Liver (tissue), 3 donors: ENCODE measurements around the gene RHEB.

Experiments used
- ATF3 ChIP-seq: IDR thresholded peaks from 2 replicates; pipeline ENCODE4 v1.6.1; 2016; ENCODE audit warnings: antibody characterized with exemption
- CTCF ChIP-seq: fragments of 150-350 bp; IDR thresholded peaks from 2 replicates; pipeline ENCODE4 v1.5.1; 2017; ENCODE audit warnings: improper control_type of control experiment, low read depth, low read length; ENCODE audit not compliant: missing input control
- EGR1 ChIP-seq, 2 donors: IDR thresholded peaks; 2 replicates each; pipeline ENCODE4 v1.6.1; 2016 to 2018; ENCODE audit warnings: antibody characterized with exemption in 2 of 2, low read depth in 2 of 2
- FOXA1 ChIP-seq: IDR thresholded peaks from 2 replicates; pipeline ENCODE4 v1.6.1; 2016; ENCODE audit warnings: antibody characterized with exemption
- GABPA ChIP-seq, 2 donors: IDR thresholded peaks in 1 of 2; conservative IDR thresholded peaks in 1 of 2; 2 replicates each; pipeline ENCODE4 v1.6.1; 2016; ENCODE audit warnings: antibody characterized with exemption in 2 of 2, mild to moderate bottlenecking in 1 of 2, moderate library complexity in 1 of 2
- JUND ChIP-seq, 2 donors: IDR thresholded peaks; 2 replicates each; pipeline ENCODE4 v1.6.1; 2016; ENCODE audit warnings: antibody characterized with exemption in 2 of 2
- MAX ChIP-seq: IDR thresholded peaks from 2 replicates; pipeline ENCODE4 v1.6.1; 2016; ENCODE audit warnings: antibody characterized with exemption
- RAD21 ChIP-seq, 2 donors: IDR thresholded peaks; 2 replicates each; pipeline ENCODE4 v1.6.1; 2016; ENCODE audit warnings: antibody characterized with exemption in 2 of 2, mild to moderate bottlenecking in 2 of 2
- REST ChIP-seq: IDR thresholded peaks from 2 replicates; pipeline ENCODE4 v1.6.1; 2016; ENCODE audit warnings: antibody characterized with exemption, mild to moderate bottlenecking
- RXRA ChIP-seq, 2 donors: IDR thresholded peaks; 2 replicates each; pipeline ENCODE4 v1.6.1; 2017 to 2018; ENCODE audit warnings: antibody characterized with exemption in 2 of 2, mild to moderate bottlenecking in 1 of 2
- SP1 ChIP-seq: IDR thresholded peaks from 2 replicates; pipeline ENCODE4 v1.6.1; 2018; ENCODE audit warnings: antibody characterized with exemption, mild to moderate bottlenecking
- TAF1 ChIP-seq: conservative IDR thresholded peaks from 2 replicates; pipeline ENCODE4 v1.6.1; 2016; ENCODE audit warnings: antibody characterized with exemption, mild to moderate bottlenecking
- YY1 ChIP-seq: IDR thresholded peaks from 2 replicates; pipeline ENCODE4 v1.6.1; 2016; ENCODE audit warnings: antibody characterized with exemption, mild to moderate bottlenecking
- ZBTB33 ChIP-seq: IDR thresholded peaks from 2 replicates; pipeline ENCODE4 v1.6.1; 2016; ENCODE audit warnings: antibody characterized with exemption
- donor health status: healthy.
- donor health status: healthy.

GRCh38 chr7:151447901-151448260 lies 71.8 kb downstream of the RHEB start:
- TF ChIP-seq CTCF (no peak), SP1 (no peak), REST (no peak), JUND (IDR thresholded peaks at IDR 0.05) (no peak), TAF1 (no peak), ZBTB33 (no peak), MAX (no peak), ATF3 (no peak), FOXA1 (no peak), RXRA (IDR thresholded peaks at IDR 0.05) (no peak), EGR1 (IDR thresholded peaks at IDR 0.05; ENCODE audit: low read depth in 2 of 2) (no peak), GABPA (IDR thresholded peaks at IDR 0.05 in 1 of 2, conservative IDR thresholded peaks at IDR 0.05 in 1 of 2) (no peak), RAD21 (IDR thresholded peaks at IDR 0.05) (no peak), YY1 (no peak)
